SK-N-SH treated with all-trans-retinoic acid at 6 μM for 48 hours (cell line): ENCODE data around the gene MYLK.

ENCODE experiments used
- ATAC-seq: fragments of 200-7000 bp; cut with Tn5 transposase; 3 replicates; pipeline ENCODE4 v1.9.1; 2020; ENCODE audit warnings: mild to moderate bottlenecking, moderate library complexity
- ARNTL ChIP-seq: fragments of 450-650 bp; formaldehyde crosslinking; IDR thresholded peaks from 2 replicates; pipeline ENCODE4 v1.5.0; 2020; ENCODE audit warnings: low read depth, mild to moderate bottlenecking, moderate library complexity, borderline replicate concordance
- CSDC2 ChIP-seq: fragments of 250-450 bp; sonication (Bioruptor Pico); IDR thresholded peaks from 2 replicates; pipeline ENCODE4 v1.5.0; 2020; ENCODE audit warnings: mild to moderate bottlenecking, moderate library complexity
- GLIS3 ChIP-seq: fragments of 250-450 bp; sonication (Bioruptor Pico); IDR thresholded peaks from 2 replicates; pipeline ENCODE4 v1.5.0; 2020; ENCODE audit warnings: mild to moderate bottlenecking, moderate library complexity
- ISL1 ChIP-seq: fragments of 250-450 bp; sonication (Bioruptor Pico); IDR thresholded peaks from 2 replicates; pipeline ENCODE4 v2.1.2; 2022; ENCODE audit warnings: mild to moderate bottlenecking, moderate library complexity
- OSR1 ChIP-seq: fragments of 250-450 bp; sonication (Bioruptor Pico); IDR thresholded peaks from 2 replicates; pipeline ENCODE4 v1.8.0; 2022; ENCODE audit warnings: moderate library complexity, mild to moderate bottlenecking, inconsistent platforms
- PPARA ChIP-seq: fragments of 250-450 bp; sonication (Bioruptor Pico); IDR thresholded peaks from 2 replicates; pipeline ENCODE4 v1.5.0; 2020; ENCODE audit warnings: mild to moderate bottlenecking, borderline replicate concordance
- RARB ChIP-seq: fragments of 250-450 bp; sonication (Bioruptor Pico); IDR thresholded peaks from 2 replicates; pipeline ENCODE4 v1.8.0; 2021; ENCODE audit warnings: mild to moderate bottlenecking, moderate library complexity
- SNAI2 ChIP-seq: fragments of 250-450 bp; sonication (Bioruptor Pico); IDR thresholded peaks from 2 replicates; pipeline ENCODE4 v1.5.0; 2020; ENCODE audit warnings: mild to moderate bottlenecking, moderate library complexity
- TCF4 ChIP-seq: fragments of 250-450 bp; sonication (Bioruptor Pico); IDR thresholded peaks from 2 replicates; pipeline ENCODE4 v1.8.0; 2021; ENCODE audit warnings: mild to moderate bottlenecking, moderate library complexity, borderline replicate concordance
- TOX ChIP-seq: fragments of 250-450 bp; sonication (Bioruptor Pico); IDR thresholded peaks from 2 replicates; pipeline ENCODE4 v1.8.0; 2021; ENCODE audit warnings: mild to moderate bottlenecking, moderate library complexity, borderline replicate concordance
- ZC3H10 ChIP-seq: fragments of 250-450 bp; sonication (Bioruptor Pico); IDR thresholded peaks from 2 replicates; pipeline ENCODE4 v1.5.1; 2021; ENCODE audit warnings: mild to moderate bottlenecking, moderate library complexity
- ZFP30 ChIP-seq: fragments of 450-650 bp; formaldehyde crosslinking; IDR thresholded peaks from 2 replicates; pipeline ENCODE4 v1.5.0; 2022; ENCODE audit warnings: mild to moderate bottlenecking, moderate library complexity
- ZNF565 ChIP-seq: fragments of 450-650 bp; formaldehyde crosslinking; conservative IDR thresholded peaks from 2 replicates; pipeline ENCODE4 v1.5.0; 2020; ENCODE audit warnings: low read depth, mild to moderate bottlenecking, moderate library complexity
- ZNF70 ChIP-seq: fragments of 450-650 bp; formaldehyde crosslinking; IDR thresholded peaks from 2 replicates; pipeline ENCODE4 v1.5.0; 2020; ENCODE audit warnings: mild to moderate bottlenecking, moderate library complexity
- TF ChIP-seq, protein P1 (sequence below): fragments of 250-450 bp; sonication (Bioruptor Pico); IDR thresholded peaks from 2 replicates; pipeline ENCODE4 v1.5.1; 2021; ENCODE audit warnings: mild to moderate bottlenecking, moderate library complexity
- TF ChIP-seq, protein P2 (sequence below): fragments of 250-450 bp; sonication (Bioruptor Pico); IDR thresholded peaks from 2 replicates; pipeline ENCODE4 v1.8.0; 2020; ENCODE audit warnings: mild to moderate bottlenecking, moderate library complexity, borderline replicate concordance
- TF ChIP-seq, protein P3 (sequence below): fragments of 250-450 bp; sonication (Bioruptor Pico); IDR thresholded peaks from 2 replicates; pipeline ENCODE4 v1.5.1; 2020; ENCODE audit warnings: low read depth, mild to moderate bottlenecking, moderate library complexity
- TF ChIP-seq, protein P4 (sequence below): fragments of 250-450 bp; sonication (Bioruptor Pico); IDR thresholded peaks from 2 replicates; pipeline ENCODE4 v1.5.0; 2020; ENCODE audit warnings: mild to moderate bottlenecking, moderate library complexity

MYLK gene

DNA sequence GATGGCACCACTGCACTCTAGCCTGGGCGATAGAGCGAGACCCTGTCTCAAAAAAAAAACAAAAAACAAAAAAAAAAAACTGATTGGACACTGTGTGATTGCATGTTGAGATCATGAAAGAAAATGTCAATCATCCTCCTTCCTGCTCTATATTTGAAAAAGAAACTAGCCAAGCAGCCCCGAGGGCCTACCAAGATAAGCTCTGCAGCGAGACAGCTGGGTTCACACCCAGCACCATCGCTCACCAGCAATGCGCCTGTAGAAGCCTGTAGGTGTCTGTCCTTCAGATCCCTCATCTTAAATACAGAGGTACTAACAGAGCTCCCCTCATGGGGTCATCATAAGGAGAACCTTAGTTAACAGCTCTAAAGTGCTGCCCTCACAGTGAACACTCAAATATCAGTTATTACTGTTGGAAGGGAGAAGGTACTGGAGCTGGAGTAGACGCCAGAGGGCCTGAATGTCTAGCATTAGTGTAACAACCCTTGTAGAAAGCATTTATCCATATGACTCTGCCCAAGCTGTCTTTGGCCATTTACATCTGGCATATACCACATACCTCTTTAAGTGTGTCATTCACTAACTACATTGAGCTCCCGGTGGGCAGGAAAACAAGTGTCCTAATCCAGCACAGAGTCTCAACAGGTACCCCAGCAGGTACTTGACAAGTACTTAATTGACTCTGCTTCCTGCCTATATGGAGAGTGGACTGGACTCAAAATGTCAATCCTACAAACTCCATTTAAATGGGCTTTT lies 22.9 kb downstream of the MYLK start:
- no peak for TF ChIP-seq ISL1 (CRISPR knock-in tag)
- TF ChIP-seq ZNF70 (CRISPR knock-in tag), result no peak
- TF ChIP-seq PPARA (CRISPR knock-in tag), result no peak
- TF ChIP-seq, protein P1, sequence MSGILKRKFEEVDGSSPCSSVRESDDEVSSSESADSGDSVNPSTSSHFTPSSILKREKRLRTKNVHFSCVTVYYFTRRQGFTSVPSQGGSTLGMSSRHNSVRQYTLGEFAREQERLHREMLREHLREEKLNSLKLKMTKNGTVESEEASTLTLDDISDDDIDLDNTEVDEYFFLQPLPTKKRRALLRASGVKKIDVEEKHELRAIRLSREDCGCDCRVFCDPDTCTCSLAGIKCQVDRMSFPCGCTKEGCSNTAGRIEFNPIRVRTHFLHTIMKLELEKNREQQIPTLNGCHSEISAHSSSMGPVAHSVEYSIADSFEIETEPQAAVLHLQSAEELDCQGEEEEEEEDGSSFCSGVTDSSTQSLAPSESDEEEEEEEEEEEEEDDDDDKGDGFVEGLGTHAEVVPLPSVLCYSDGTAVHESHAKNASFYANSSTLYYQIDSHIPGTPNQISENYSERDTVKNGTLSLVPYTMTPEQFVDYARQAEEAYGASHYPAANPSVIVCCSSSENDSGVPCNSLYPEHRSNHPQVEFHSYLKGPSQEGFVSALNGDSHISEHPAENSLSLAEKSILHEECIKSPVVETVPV, result no peak
- no peak for TF ChIP-seq GLIS3 (CRISPR knock-in tag)
- TF ChIP-seq OSR1 (CRISPR knock-in tag), result no peak
- no peak for TF ChIP-seq ARNTL (CRISPR knock-in tag)
- no peak for TF ChIP-seq TOX
- no peak for TF ChIP-seq ZFP30 (CRISPR knock-in tag)
- TF ChIP-seq, protein P2, sequence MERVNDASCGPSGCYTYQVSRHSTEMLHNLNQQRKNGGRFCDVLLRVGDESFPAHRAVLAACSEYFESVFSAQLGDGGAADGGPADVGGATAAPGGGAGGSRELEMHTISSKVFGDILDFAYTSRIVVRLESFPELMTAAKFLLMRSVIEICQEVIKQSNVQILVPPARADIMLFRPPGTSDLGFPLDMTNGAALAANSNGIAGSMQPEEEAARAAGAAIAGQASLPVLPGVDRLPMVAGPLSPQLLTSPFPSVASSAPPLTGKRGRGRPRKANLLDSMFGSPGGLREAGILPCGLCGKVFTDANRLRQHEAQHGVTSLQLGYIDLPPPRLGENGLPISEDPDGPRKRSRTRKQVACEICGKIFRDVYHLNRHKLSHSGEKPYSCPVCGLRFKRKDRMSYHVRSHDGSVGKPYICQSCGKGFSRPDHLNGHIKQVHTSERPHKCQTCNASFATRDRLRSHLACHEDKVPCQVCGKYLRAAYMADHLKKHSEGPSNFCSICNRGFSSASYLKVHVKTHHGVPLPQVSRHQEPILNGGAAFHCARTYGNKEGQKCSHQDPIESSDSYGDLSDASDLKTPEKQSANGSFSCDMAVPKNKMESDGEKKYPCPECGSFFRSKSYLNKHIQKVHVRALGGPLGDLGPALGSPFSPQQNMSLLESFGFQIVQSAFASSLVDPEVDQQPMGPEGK (CRISPR knock-in tag), result no peak
- TF ChIP-seq ZC3H10 (CRISPR knock-in tag), result no peak
- no peak for TF ChIP-seq ZNF565
- TF ChIP-seq CSDC2 (CRISPR knock-in tag), result no peak
- no peak for TF ChIP-seq SNAI2 (CRISPR knock-in tag)
- TF ChIP-seq, protein P3, sequence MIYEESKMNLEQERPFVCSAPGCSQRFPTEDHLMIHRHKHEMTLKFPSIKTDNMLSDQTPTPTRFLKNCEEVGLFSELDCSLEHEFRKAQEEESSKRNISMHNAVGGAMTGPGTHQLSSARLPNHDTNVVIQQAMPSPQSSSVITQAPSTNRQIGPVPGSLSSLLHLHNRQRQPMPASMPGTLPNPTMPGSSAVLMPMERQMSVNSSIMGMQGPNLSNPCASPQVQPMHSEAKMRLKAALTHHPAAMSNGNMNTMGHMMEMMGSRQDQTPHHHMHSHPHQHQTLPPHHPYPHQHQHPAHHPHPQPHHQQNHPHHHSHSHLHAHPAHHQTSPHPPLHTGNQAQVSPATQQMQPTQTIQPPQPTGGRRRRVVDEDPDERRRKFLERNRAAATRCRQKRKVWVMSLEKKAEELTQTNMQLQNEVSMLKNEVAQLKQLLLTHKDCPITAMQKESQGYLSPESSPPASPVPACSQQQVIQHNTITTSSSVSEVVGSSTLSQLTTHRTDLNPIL (CRISPR knock-in tag), result no peak
- TF ChIP-seq, protein P4, sequence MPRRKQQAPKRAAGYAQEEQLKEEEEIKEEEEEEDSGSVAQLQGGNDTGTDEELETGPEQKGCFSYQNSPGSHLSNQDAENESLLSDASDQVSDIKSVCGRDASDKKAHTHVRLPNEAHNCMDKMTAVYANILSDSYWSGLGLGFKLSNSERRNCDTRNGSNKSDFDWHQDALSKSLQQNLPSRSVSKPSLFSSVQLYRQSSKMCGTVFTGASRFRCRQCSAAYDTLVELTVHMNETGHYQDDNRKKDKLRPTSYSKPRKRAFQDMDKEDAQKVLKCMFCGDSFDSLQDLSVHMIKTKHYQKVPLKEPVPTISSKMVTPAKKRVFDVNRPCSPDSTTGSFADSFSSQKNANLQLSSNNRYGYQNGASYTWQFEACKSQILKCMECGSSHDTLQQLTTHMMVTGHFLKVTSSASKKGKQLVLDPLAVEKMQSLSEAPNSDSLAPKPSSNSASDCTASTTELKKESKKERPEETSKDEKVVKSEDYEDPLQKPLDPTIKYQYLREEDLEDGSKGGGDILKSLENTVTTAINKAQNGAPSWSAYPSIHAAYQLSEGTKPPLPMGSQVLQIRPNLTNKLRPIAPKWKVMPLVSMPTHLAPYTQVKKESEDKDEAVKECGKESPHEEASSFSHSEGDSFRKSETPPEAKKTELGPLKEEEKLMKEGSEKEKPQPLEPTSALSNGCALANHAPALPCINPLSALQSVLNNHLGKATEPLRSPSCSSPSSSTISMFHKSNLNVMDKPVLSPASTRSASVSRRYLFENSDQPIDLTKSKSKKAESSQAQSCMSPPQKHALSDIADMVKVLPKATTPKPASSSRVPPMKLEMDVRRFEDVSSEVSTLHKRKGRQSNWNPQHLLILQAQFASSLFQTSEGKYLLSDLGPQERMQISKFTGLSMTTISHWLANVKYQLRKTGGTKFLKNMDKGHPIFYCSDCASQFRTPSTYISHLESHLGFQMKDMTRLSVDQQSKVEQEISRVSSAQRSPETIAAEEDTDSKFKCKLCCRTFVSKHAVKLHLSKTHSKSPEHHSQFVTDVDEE, result no peak
- TF ChIP-seq TCF4 (CRISPR knock-in tag), result no peak
- peak; percentile 73 for ATAC-seq

DNA sequence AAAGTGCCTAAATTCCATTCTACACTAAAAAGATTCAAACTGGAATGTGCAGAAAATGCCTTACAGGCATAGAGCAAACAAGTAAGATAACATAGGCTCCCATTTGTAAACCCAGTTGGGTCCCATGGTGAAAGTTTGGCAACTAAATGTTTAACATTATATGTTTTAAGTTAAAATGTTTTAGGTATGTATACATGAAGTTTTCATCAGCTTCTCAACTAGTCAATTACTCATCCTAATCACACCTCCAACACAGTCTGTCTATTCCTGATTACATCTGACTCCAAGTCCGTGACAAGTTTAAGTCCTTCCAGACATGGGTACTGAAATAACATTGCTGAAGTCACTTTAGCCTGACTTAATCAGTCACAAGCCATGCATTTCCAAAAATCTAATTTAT lies 25.0 kb downstream of the MYLK start:
- TF ChIP-seq, protein P3 (CRISPR knock-in tag), result peak; percentile 86
- TF ChIP-seq ZNF70 (CRISPR knock-in tag), result no peak
- peak; percentile 87 for TF ChIP-seq ISL1 (CRISPR knock-in tag)
- no peak for TF ChIP-seq RARB (CRISPR knock-in tag)
- TF ChIP-seq, protein P4, result peak; percentile 69
- TF ChIP-seq TCF4 (CRISPR knock-in tag), result peak; percentile 72; the same call in 1 of the 2 replicates
- TF ChIP-seq, protein P1, result 0 out of 2 replicates have a peak, but pooled peaks have one; percentile 33
- ATAC-seq, result no peak; the same call in 2 of the 3 replicates
